Right lobe of liver (tissue), 6 donors: ENCODE results near the gene C6orf62. TPM values are rescaled to one million over a fixed set of nuclear protein-coding genes. Genes with fewer than 3 reads are reported as not detected.

Experiments
- ATAC-seq, 4 donors: fragments of 200-7000 bp; cut with Tn5 transposase; one replicate each; pipeline ENCODE4 v1.9.1; 2020; ENCODE audit warnings: mild to moderate bottlenecking in 4 of 4, moderate library complexity in 4 of 4
- DNase-seq, 3 donors: peaks; one replicate each; pipeline ENCODE4 v3.0.0-alpha.2; 2020
- H3K27ac ChIP-seq, 3 donors: fragments of 200-600 bp; one replicate each; pipeline ENCODE4 v1.8.0; 2022
- H3K27me3 ChIP-seq, 2 donors: fragments of 200-600 bp; one replicate each; pipeline ENCODE4 v1.8.0; 2022
- H3K36me3 ChIP-seq, 4 donors: fragments of 200-600 bp; sonication (generic) in 1 of 4; one replicate each; pipeline versions ENCODE4 v1.5.1 to v1.8.0; 2017 to 2022; ENCODE audit warnings: control low read depth in 1 of 4
- H3K4me1 ChIP-seq, 4 donors: fragments of 200-600 bp; sonication (generic) in 1 of 4; one replicate each; pipeline versions ENCODE4 v1.5.1 to v1.8.0; 2017 to 2022; ENCODE audit warnings: control low read depth in 1 of 4
- H3K4me3 ChIP-seq, 3 donors: fragments of 200-600 bp; one replicate each; pipeline ENCODE4 v1.8.0; 2022
- H3K9me3 ChIP-seq, 4 donors: fragments of 200-600 bp; sonication (generic) in 1 of 4; one replicate each; pipeline versions ENCODE4 v1.5.1 to v1.8.0; 2017 to 2022; ENCODE audit warnings: control low read depth in 1 of 4
- POLR2A ChIP-seq: fragments of 450-650 bp; IDR thresholded peaks from one replicate; pipeline ENCODE4 v1.6.1; 2017; ENCODE audit warnings: antibody characterized with exemption, mild to moderate bottlenecking
- WGBS: methylation state at CpG from one replicate; pipeline ENCODE4 v1.1.6; 2018; ENCODE audit warnings: low coverage, low lambda C conversion rate; ENCODE audit not compliant: insufficient coverage; ENCODE audit errors: missing lambda C conversion rate; 5-methylcytosine and 5-hydroxymethylcytosine counted together
- intact Hi-C, 2 donors: fragments of 100-400 bp; cut with DNase I; formaldehyde crosslinking; loops; one replicate each; pipeline versions ENCODE4 v1.11.2 to v1.14.1; 2022
- total RNA-seq, 6 experiments: library from RNA; depleted of rRNA in 2 of 6; stranded (reverse); fragments of >200 nt in 2 of 6; fragmentation: NEBNext Ultra II Directional in 3 of 6; extraction: Animal tissue kit (Norgen Biotek cat#: 25700) in 3 of 6; gene quantifications; one replicate each; pipeline versions ENCODE4 v1.1.0 to v1.2.4, GENCODE V29; 2016 to 2023
- TF ChIP-seq, protein P1 (sequence below), 4 donors: fragments of 200-600 bp in 3 of 4; fragments of 450-650 bp in 1 of 4; IDR thresholded peaks; one replicate each; pipeline versions ENCODE4 v1.5.1 to v1.8.0; 2016 to 2022; ENCODE audit warnings: antibody characterized with exemption in 4 of 4, mild to moderate bottlenecking in 2 of 4
- donor health status: DM: no; HTN: yes; CAD: no.
- donor health status: DM: no; HTN: no; CAD: no.
- donor health status: DM: no; HTN: no; CAD: no.
- donor health status: DM: no; HTN: yes; CAD: no.
- donor health status: DM: no; HTN: yes; CAD: no.

Gene C6orf62
- total RNA-seq, 6 experiments from 2014 or later: 31.1 to 58.3 (median 48.7) TPM

DNA sequence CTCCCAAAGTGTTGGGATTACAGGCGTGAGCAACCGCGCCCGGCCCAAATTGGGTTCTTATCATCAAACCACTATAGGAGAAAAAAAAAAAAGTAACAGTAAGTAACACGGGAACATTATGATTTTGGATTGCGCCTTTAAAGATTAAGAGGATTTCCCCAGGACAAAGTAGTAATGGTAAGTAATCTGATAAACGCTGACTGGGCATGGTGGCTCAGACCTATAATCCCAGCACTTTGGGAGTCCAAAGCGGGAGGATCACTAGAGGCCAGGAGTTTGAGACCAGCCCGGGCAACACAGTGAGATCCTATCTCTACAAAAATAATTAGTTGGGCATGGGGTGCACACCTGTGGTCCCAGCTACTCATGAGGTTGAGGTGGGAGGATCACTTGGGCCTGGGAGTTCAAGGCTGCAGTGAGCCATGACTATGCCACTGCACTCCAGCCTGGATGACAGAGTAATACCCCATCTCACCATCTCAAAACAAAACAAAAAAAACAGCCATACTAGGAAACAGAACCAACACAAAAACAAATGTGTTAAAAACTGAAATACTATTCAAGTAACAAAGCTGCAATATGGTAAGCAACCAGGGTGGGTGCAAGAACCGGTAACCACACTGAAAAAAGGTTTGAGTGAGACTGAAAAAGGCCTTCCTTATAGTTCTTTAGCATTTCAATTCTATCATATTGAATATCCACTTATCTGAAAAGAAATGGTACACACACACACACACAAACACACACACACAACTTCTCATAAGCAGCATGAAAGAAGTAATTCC, 8.2 kb downstream of the C6orf62 start:
- DNase-seq (no peak), ATAC-seq (no peak)
- peaks cover 0 to 23% (median 4%) of the 10 kb centered on the region in 4 donors for H3K4me1 ChIP-seq
- peaks cover 9 to 100% (median 58%) of the 10 kb centered on the region in 4 donors for H3K36me3 ChIP-seq
- no peak for TF ChIP-seq POLR2A
- TF ChIP-seq, protein P1, sequence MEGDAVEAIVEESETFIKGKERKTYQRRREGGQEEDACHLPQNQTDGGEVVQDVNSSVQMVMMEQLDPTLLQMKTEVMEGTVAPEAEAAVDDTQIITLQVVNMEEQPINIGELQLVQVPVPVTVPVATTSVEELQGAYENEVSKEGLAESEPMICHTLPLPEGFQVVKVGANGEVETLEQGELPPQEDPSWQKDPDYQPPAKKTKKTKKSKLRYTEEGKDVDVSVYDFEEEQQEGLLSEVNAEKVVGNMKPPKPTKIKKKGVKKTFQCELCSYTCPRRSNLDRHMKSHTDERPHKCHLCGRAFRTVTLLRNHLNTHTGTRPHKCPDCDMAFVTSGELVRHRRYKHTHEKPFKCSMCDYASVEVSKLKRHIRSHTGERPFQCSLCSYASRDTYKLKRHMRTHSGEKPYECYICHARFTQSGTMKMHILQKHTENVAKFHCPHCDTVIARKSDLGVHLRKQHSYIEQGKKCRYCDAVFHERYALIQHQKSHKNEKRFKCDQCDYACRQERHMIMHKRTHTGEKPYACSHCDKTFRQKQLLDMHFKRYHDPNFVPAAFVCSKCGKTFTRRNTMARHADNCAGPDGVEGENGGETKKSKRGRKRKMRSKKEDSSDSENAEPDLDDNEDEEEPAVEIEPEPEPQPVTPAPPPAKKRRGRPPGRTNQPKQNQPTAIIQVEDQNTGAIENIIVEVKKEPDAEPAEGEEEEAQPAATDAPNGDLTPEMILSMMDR (IDR thresholded peaks at IDR 0.05): no peak
- intact Hi-C loops: loop anchor here in 1 of 2 donors (10.0 kb wide), 1 partner anchor 54 kb away; no protein-coding TSS in a partner anchor
- no peaks in the 10 kb centered on the region for H3K27me3 ChIP-seq
- 80% methylated on average over 8 of the region's 10 CpGs for WGBS
- H3K9me3 ChIP-seq: no peaks in the 10 kb centered on the region
- H3K27ac ChIP-seq: no peak overlapping the region
- no peak overlapping the region for H3K4me3 ChIP-seq

DNA sequence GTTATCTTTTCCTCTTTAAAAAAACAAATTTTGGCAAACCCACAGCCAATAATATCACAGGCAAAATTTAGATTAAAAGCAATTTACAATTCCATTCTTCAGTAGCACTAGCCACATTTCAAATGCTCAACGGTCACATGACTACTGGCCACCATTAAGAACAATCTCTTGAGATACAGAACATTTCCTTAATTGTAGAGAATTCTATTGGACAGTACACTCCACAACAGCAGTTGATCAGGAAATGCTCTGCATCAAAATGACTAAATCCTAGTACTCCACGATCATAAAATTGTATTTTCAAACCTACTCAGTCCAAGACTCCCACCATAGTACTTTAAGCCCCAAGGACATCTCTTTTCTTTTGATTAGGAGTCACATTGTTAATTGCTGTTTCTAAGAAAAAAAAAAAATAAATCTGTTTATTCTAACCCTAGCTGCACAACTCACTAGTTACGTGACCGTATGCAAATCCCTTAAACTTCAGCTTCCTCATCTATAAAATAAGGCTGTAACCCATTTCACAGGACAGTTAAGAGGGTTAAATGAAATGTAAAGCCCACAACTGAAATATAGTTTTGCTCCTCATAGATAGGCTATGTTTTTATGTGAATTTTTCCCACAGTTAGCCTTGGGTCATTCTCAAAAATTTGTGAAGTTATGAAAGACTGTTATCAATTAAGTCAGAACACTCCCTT, 9.8 kb downstream of the C6orf62 start:
- intact Hi-C loops: no loop called here
- ATAC-seq: no peak
- 83% methylated on average over 4 of the region's 4 CpGs for WGBS

GRCh38 chr6:24708612-24709011, 10.3 kb downstream of the C6orf62 start:
- intact Hi-C loops: no loop called here
- H3K27ac ChIP-seq: no peak overlapping the region
- H3K27me3 ChIP-seq: no peaks in the 10 kb centered on the region
- no peak overlapping the region for H3K4me3 ChIP-seq
- no peaks in the 10 kb centered on the region for H3K9me3 ChIP-seq
- DNase-seq: no peak
- ATAC-seq: no peak
- 78% methylated on average over 3 of the region's 3 CpGs for WGBS
- peaks cover 13 to 100% (median 58%) of the 10 kb centered on the region in 4 donors for H3K36me3 ChIP-seq
- no peak for TF ChIP-seq POLR2A
- TF ChIP-seq, protein P1 (IDR thresholded peaks at IDR 0.05): no peak
- H3K4me1 ChIP-seq: peaks cover 0 to 9% (median under 1%) of the 10 kb centered on the region in 4 donors

More for the DNA sequence above, 9.8 kb downstream of the C6orf62 start:
- Histone ChIP-seq H3K27me3 (no peaks in the 10 kb centered on the region), H3K4me3 (no peak overlapping the region), H3K36me3 (peaks cover 13 to 100% (median 59%) of the 10 kb centered on the region in 4 donors), H3K27ac (no peak overlapping the region), H3K4me1 (peaks cover 0 to 14% (median 3%) of the 10 kb centered on the region in 4 donors), H3K9me3 (no peaks in the 10 kb centered on the region)
- no peak for DNase-seq
- TF ChIP-seq, protein P1 (IDR thresholded peaks at IDR 0.05): no peak
- TF ChIP-seq POLR2A: no peak

GRCh38 chr6:24704468-24704867, 14.5 kb downstream of the C6orf62 start:
- H3K9me3 ChIP-seq: no peaks in the 10 kb centered on the region
- H3K27me3 ChIP-seq: no peaks in the 10 kb centered on the region
- no peak overlapping the region for H3K4me3 ChIP-seq
- H3K27ac ChIP-seq: no peak overlapping the region
- DNase-seq: no peak
- no peak for ATAC-seq
- TF ChIP-seq, protein P1 (IDR thresholded peaks at IDR 0.05): no peak
- TF ChIP-seq POLR2A: no peak
- intact Hi-C loops: no loop called here
- H3K36me3 ChIP-seq: peaks cover 13 to 82% (median 44%) of the 10 kb centered on the region in 4 donors
- peaks cover 0 to 6% (median 2%) of the 10 kb centered on the region in 4 donors for H3K4me1 ChIP-seq
